Activated CD8-positive, alpha-beta memory T cell treated with anti-CD3 and anti-CD28 coated beads for 36 hours (primary cell): ENCODE results near the gene TRIM14. TPM values are rescaled to one million over a fixed set of nuclear protein-coding genes. Genes with fewer than 3 reads are reported as not detected.

ENCODE experiments used
- CTCF ChIA-PET: fragments of 350-600 bp; sonication (Branson Sonifier 250); formaldehyde crosslinking; loops from one replicate; lab custom pipeline; 2021; ENCODE audit warnings: antibody characterized with exemption; lab: Charles Lee
- POLR2A ChIA-PET: fragments of 350-600 bp; sonication (Branson Sonifier 250); formaldehyde crosslinking; loops from one replicate; lab custom pipeline; 2021; ENCODE audit warnings: antibody characterized with exemption; lab: Charles Lee
- total RNA-seq, 2 experiments: library from RNA; stranded (reverse); gene quantifications; one replicate each; pipeline ENCODE4 v1.2.3, GENCODE V29; 2021

TRIM14 gene
- total RNA-seq, 2 experiments from 2014 or later, result 44.6 to 45.1 TPM

DNA sequence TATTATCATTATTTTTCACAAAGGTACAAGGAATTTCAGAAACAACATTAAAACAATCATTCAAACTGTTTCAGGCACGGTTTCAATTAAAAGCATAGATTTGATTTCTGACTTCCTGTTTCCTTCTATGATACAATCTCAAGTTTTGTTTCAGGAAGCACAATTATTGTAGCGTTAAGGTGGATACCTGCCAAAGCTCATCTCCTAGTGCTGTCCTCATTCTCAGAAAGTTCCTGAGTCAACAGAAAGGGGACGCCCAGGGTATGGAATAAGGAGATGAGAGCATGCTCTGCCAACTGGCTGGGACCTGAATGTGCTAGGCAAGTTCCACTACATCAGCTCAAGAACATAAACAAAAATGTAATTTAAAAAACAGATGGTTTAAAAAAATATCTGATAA lies 2.0 kb upstream of the TRIM14 start:
- ChIA-PET CTCF (interaction anchor here (1.0 kb wide), 1 partner anchor 28 kb away, joined by 3 read pairs; no protein-coding TSS in a partner anchor), POLR2A (interaction anchor here (0.8 to 1.9 kb wide), 2 partner anchors 72 to 136 kb away, joined by 3 to 8 read pairs; no protein-coding TSS in a partner anchor)

DNA sequence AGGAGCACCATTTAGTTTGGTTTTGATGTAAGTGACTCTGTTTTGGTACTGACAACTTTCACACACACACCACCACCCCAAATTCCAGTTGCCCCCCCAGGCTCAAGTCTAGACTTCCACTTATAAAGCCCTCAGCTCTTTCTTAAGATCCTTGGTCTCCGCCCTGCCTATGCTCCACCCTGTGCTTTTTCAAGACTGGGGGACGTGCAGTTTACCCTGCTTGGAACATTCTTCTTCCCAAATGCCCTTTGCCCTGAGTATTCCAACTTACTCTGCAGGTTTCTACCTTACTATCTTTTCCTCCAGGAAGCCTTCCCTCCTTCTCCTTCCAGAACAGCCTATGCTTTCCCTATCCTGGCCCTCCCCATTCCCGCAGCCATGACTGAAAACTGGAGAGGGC lies 1.5 kb upstream of the TRIM14 start:
- POLR2A ChIA-PET, result interaction anchor here (1.9 kb wide), 1 partner anchor 136 kb away, joined by 8 read pairs; no protein-coding TSS in a partner anchor
- CTCF ChIA-PET, result interaction anchor here (1.0 to 2.8 kb wide), 2 partner anchors 19 to 29 kb away, joined by 3 to 17 read pairs; no protein-coding TSS in a partner anchor

DNA sequence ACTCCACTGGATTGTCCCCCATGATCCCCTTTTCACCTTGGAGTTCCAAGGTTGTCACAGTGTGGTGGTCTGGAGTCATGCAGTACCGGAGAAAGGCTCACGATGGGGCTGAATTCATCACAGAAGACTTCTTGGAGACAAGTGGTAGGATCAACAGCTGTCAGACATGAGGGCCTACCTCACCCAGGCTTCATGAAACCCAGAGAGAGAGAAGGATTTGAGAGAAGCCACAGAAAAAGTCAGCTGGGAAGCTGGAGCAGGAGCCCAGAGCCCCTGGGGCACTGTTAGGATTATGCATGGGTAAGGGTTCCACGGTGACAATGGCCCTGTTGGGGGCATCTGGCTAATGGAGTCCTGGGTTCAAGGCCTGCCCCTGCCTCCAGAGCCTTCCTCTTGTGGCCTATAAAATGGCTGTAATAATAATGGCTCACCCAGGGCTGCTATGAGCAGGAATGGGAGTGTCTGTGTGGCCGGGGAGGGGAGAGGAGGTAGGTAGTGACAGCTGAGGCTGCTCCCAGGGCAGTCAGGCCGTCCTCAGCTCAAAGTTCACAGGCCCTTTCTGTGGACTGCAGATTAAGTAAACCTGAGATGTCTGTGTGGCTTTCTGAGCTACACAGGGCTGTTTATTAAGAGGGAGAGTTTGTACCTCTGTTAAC lies 910 bp downstream of the TRIM14 start:
- ChIA-PET CTCF (interaction anchor here (0.6 to 2.8 kb wide), 15 partner anchors 8 to 1675 kb away, joined by 3 to 17 read pairs (median 3); partner anchors contain the start of gene TBC1D2), POLR2A (interaction anchor here (0.8 to 2.4 kb wide), 8 partner anchors 13 to 197 kb away, joined by 3 to 26 read pairs (median 8); partner anchors contain the start of genes CORO2A, NANS, TBC1D2 and TRMO)

DNA sequence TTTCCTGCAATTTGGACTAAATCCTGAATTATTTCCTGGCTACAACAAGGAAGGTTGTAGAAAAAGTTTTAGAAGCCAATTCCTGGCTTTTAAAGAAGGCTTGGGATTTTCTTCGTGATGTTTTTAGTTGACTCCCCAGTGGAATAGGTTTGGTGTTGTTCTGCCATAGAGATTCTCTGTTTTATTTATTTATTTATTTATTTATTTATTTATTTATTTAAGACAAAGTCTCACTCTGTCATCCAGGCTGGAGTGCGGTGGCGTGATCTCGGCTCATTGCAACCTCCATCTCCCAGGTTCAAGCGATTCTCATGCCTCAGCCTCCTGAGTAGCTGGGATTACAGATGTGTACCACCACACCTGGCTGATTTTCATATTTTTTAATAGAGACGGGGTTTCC lies 1.9 kb downstream of the TRIM14 start:
- POLR2A ChIA-PET, result interaction anchor here (0.6 kb wide), 1 partner anchor 212 kb away, joined by 3 read pairs; no protein-coding TSS in a partner anchor
- CTCF ChIA-PET, result interaction anchor here (1.4 to 2.0 kb wide), 2 partner anchors 12 to 42 kb away, joined by 3 to 8 read pairs; no protein-coding TSS in a partner anchor

DNA sequence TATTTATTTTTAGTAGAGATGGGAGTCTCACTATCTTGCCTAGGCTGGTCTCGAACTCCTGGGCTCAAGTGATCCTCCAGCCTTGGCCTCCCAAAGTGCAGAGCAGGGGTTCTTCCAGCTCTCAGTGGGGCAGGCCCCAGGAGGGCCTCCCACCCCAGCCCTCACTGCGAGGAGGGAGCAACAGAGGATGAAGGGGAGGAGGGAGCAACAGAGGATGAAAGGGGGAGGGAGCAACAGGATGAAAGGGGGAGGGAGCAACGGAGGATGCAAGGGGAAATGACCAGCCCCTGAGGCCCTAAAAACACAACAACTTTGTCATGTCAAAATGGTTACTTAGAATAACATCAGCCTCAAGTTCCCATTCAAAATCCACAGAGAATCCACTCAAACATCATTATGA lies 10.0 kb downstream of the TRIM14 start:
- ChIA-PET POLR2A (interaction anchor here (0.7 kb wide), 1 partner anchor 171 kb away, joined by 5 read pairs; no protein-coding TSS in a partner anchor), CTCF (interaction anchor here (0.5 to 1.7 kb wide), 4 partner anchors 11 to 150 kb away, joined by 3 to 7 read pairs (median 3); no protein-coding TSS in a partner anchor)

DNA sequence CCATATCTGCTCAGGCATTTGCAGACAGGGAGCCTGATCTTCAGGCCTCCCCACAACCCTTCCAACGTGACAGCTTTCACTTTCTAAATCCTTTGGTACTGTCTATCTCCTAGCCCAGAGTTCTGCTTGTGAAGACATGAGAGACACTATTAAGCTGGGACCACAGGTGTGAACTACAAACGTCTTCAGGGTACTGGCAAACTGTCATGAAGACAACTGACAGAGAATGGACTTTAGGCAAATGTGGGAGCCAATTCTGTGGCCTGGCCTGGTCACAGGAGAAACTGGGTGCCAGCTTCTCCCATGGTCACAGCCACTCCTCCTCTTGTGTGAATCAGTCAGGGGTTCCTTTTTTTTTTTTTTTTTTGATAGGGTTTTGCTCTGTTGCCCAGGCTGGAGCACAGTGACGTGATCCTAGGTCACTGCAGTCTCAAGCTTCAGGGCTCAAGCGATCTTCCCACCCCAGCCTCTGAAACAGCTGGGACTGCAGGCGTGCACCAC lies 10.4 kb downstream of the TRIM14 start:
- CTCF ChIA-PET, result interaction anchor here (0.5 to 1.7 kb wide), 5 partner anchors 11 to 680 kb away, joined by 3 to 7 read pairs (median 3); partner anchors contain the start of gene ANP32B
- POLR2A ChIA-PET, result interaction anchor here (0.7 to 0.8 kb wide), 2 partner anchors 50 to 171 kb away, joined by 4 to 5 read pairs; no protein-coding TSS in a partner anchor

DNA sequence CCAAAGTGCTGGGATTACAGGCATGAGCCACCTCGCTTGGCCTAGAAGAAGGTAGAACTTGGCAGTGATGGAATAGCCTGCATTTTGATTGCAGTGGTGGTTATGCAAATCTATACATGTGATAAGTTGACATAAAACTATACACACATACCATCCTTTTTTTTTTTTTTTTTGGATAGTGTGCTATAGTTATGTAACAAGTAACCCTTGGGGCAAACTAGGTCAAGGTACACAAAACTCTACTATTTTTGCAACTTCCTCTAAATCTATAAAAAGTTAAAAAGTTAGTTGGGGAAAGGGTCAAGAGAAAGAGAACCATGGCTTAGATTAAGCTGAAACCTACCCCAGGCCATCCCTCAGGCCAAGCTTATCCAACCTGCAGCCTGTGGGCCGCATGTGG lies 11.1 kb downstream of the TRIM14 start:
- ChIA-PET CTCF (interaction anchor here (0.5 to 1.7 kb wide), 4 partner anchors 10 to 681 kb away, joined by 3 to 7 read pairs (median 3); partner anchors contain the start of gene ANP32B), POLR2A (interaction anchor here (0.8 kb wide), 1 partner anchor 49 kb away, joined by 4 read pairs; no protein-coding TSS in a partner anchor)

DNA sequence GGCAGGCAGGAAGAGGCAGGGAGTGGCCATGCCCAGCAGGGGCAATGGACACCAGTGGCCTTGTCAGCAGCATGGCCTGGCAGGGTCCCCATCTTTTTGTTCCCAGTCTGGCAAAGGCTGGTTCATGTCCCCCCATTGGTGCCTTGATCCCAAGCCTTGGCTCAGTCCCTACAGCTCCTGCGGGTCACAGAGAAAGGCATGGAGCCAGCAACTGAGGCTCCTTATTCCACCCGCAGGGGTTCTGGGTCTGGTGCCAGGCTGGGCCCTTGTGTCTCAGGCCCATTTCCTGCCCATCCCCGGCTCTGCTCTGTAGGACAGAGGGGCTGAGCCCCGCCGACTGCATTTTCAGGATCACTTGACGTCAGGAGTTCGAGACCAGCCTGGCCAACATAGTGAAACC lies 14.0 kb downstream of the TRIM14 start:
- CTCF ChIA-PET, result interaction anchor here (1.4 to 1.6 kb wide), 2 partner anchors 11 to 31 kb away, joined by 3 read pairs; no protein-coding TSS in a partner anchor
- POLR2A ChIA-PET, result interaction anchor here (1.2 kb wide), 1 partner anchor 14 kb away, joined by 3 read pairs; the partner anchor contains the start of gene TRIM14

DNA sequence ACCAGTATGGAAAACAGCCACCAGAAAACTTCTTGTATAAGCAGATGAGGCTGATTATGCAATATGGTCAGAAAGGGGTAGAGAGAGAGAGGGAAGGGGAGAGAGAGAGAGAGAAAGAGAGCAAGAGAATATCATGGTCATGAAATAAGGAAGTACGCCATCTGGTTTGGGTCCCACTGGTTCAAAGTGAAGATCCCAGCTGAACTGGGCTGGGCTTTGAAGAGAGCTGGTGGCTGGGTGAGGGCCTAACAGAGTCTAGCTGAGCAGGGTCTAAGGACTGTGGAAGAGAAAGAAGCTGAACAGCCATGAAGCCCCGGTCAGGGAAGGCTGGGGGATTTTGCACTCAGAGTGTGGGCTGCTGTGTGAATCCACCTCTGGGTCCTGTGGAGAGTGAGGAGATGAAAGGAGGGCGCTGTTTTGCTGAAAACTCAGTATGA lies 14.6 kb downstream of the TRIM14 start:
- POLR2A ChIA-PET, result interaction anchor here (3.5 kb wide), 1 partner anchor 15 kb away, joined by 26 read pairs; the partner anchor contains the start of gene TRIM14
- CTCF ChIA-PET, result interaction anchor here (1.1 kb wide), 1 partner anchor 89 kb away, joined by 3 read pairs; no protein-coding TSS in a partner anchor

DNA sequence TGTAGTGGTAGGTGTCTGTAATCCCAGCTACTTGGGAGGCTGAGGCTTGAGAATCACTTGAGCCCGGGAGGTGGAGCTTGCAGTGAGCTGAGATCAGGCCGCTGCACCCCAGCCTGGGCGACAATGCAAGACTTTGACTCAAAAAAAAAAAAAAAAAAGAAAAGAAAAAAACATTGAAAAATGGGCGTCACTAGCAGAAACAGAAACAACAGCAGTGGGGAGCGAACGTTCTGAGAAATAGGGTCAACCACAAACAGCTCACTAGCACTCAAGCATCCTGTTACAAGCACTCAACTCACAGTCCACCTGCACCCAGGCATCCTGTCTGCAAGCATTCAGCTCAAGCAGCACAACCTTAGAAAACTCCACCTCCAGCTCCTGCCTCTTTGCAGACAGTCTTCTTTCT lies 17.2 kb downstream of the TRIM14 start:
- POLR2A ChIA-PET, result interaction anchor here (0.6 to 3.5 kb wide), 5 partner anchors 17 to 425 kb away, joined by 3 to 26 read pairs (median 7); partner anchors contain the start of genes TBC1D2 and TRIM14
- CTCF ChIA-PET, result interaction anchor here (0.7 to 2.5 kb wide), 6 partner anchors 9 to 154 kb away, joined by 3 to 17 read pairs (median 5); partner anchors contain the start of gene TRIM14

DNA sequence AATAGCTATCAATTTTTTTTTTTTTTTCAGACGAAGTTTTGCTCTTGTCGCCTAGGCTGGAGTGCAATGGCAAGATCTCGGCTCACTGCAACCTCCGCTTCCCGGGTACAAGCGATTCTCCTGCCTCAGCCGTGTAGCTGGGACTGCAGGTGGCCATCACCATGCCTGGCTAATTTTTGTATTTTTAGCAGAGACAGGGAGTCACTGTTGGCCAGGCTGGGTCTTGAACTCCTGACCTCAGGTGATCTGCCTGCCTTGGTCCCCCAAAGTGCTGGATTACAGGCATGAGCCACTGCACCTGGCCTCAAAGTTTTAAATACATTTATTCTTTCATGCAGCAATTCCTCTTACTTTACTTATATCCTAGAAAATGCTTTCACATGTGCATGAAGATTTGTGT lies 17.6 kb downstream of the TRIM14 start:
- CTCF ChIA-PET, result interaction anchor here (0.7 to 2.5 kb wide), 6 partner anchors 10 to 155 kb away, joined by 3 to 17 read pairs (median 5); partner anchors contain the start of gene TRIM14

DNA sequence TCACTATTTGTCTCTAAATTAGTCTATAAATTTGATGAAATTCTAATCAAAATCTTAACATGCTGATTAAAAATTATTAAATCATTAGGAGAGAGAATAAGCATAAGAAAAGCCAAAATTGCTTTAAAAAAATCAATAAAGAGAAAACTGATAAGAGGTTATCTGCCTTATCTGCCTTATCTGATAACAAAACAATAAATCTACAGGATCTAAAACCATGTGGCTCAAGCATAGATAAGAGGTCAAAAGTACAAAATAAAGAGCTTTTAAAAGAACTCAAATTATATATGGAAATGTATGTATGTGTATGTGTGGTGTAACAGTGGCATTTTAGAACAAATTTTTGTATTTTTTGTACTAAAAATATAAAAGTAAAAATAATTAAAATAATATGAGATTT lies 18.6 kb downstream of the TRIM14 start:
- ChIA-PET CTCF (interaction anchor here (2.5 kb wide), 1 partner anchor 19 kb away, joined by 17 read pairs; the partner anchor contains the start of gene TRIM14), POLR2A (interaction anchor here (0.5 kb wide), 1 partner anchor 97 kb away, joined by 6 read pairs; no protein-coding TSS in a partner anchor)

More for the DNA sequence above, 17.6 kb downstream of the TRIM14 start:
- POLR2A ChIA-PET, result interaction anchor here (1.4 to 3.5 kb wide), 2 partner anchors 18 to 44 kb away, joined by 4 to 26 read pairs; partner anchors contain the start of gene TRIM14

DNA sequence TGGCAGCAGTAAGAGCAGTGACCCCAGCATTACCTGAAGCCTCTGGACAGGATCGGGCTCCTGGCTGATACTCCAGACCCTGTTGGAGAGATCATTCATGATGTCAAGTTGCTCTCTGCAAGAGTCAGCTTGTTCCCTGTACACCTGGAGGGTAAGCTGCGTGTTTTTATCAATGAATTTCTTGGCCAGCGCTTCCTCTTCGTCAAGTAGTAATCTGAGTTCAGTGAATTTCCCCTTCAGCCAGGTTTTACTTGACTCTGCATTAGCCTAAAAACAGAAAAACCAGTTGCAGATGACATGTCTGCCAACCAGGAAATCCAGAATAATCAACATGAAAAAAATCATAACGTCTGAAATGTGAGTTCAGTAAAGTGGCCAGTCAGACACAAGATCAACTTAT lies 19.1 kb downstream of the TRIM14 start:
- ChIA-PET POLR2A (interaction anchor here (0.5 kb wide), 1 partner anchor 97 kb away, joined by 6 read pairs; no protein-coding TSS in a partner anchor), CTCF (interaction anchor here (2.5 kb wide), 1 partner anchor 19 kb away, joined by 17 read pairs; the partner anchor contains the start of gene TRIM14)

DNA sequence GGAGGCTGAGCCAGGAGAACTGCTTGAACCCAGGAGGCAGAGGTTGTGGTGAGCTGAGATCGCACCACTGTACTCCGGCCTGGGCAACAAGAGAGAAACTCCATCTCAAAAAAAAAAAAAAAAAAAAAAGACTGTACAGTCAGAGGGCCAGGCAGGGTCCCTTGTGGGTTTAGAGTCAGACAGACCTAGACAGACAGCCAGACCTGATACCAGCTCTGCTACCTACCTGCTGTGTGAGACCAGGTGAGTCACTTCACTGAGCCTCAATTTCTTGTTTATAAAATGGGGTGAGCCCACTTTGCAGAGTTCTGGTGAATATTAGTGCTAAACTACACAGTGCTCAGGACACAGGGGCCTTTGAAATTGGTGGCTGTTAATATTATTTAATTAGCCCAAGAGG lies 19.7 kb downstream of the TRIM14 start:
- POLR2A ChIA-PET, result no interaction called here
- CTCF ChIA-PET, result no interaction called here

DNA sequence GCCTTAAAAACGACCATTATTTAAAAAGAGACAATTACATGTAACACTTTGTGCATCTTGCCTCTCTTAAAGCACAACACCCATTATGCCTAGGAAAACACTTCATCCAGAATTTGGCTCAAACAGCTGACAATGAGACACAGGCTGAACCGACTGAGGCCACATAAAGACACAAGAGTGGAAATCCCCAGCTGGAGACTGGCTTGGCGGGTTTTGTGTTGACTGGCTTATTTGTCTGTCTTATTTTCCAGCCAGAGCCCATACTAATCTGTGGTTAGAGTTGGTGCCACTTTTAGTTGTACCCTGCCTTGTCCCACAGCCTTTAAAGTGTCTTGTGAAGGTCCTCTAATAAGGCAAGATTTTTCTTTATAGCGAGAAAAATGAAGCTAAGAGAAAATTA lies 21.2 kb downstream of the TRIM14 start:
- CTCF ChIA-PET, result interaction anchor here (1.1 to 1.6 kb wide), 2 partner anchors 11 to 21 kb away, joined by 3 to 7 read pairs; partner anchors contain the start of gene TRIM14
- POLR2A ChIA-PET, result interaction anchor here (0.8 kb wide), 1 partner anchor 21 kb away, joined by 3 read pairs; the partner anchor contains the start of gene TRIM14

DNA sequence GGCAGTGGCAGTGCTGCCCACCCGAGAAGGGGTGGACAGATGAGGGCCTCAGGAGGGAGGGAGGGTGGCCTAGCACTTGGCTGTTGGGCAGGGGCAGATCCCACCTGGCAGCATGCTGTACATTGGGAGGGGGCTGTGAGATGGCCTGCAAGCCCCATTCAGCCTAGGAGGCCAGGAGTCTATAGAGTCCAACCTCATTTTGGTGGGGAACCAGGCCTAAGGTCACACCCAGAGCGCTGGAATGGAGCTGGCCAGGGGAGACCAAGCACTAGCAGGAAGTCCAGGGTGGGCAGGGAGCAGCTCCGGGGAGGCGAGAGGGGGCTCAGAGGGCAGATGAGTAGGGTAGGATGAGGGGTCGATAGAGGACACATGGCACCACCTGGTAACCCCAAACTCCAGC lies 22.9 kb downstream of the TRIM14 start:
- CTCF ChIA-PET, result interaction anchor here (0.5 to 0.7 kb wide), 2 partner anchors 15 to 22 kb away, joined by 3 read pairs; no protein-coding TSS in a partner anchor

DNA sequence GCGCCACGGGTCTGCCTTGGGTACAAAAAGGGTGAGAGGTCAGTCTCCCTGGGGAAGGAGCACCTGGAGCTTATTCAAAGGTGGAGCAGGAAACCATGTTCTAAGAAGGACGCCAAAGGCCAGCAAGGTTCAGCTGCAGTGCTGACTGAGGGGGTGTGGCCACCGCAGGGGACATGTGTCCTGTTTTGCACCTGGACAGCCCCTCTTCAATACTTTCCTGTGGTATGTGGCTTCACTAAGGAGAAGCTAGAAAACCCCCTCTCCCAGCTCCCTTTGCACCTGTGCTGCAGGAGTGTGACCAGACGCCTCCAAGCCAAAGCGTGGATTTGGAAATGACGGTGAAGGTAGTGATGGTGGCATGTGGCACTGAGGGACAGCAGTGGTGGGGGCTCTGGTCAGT lies 23.6 kb downstream of the TRIM14 start:
- CTCF ChIA-PET, result interaction anchor here (0.6 kb wide), 1 partner anchor 244 kb away, joined by 3 read pairs; no protein-coding TSS in a partner anchor
- POLR2A ChIA-PET, result no interaction called here

More for the DNA sequence above, 22.9 kb downstream of the TRIM14 start:
- POLR2A ChIA-PET, result no interaction called here

DNA sequence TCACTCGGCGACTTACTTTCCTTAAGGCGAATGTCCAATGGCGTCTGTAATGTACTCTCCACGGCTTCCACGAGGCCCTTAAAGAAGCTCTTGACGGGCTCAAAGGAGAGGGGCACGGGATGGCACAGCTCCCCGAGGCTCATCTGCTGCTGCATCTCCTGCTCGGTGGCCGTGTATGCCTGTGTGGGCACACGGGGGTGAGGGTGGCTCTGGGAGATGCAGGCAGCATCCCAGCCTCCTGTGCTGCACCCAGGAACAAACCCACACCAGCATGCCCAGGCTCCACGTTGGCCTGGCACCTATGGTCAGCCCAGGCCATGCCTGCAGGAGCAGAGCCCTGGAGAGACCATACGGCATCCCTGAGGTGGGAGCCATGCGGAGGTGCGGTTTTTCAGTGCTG lies 24.2 kb downstream of the TRIM14 start:
- CTCF ChIA-PET, result interaction anchor here (0.6 kb wide), 1 partner anchor 244 kb away, joined by 3 read pairs; no protein-coding TSS in a partner anchor
- POLR2A ChIA-PET, result interaction anchor here (1.2 kb wide), 1 partner anchor 24 kb away, joined by 4 read pairs; the partner anchor contains the start of gene TRIM14
